Measurements from ENCODE around the gene ZNF146. TPM values are rescaled to one million over a fixed set of nuclear protein-coding genes. Genes with fewer than 3 reads are reported as not detected.

Gene ZNF146
- total and polyA plus RNA-seq, 2 of the 8 experiments (the other 6 are each of a cell fraction or from before 2014, with no cell fraction given) = 27.0 to 161 TPM

- Histone ChIP-seq H2BK120ac (replicated peaks; ENCODE audit: low read depth, low read length) (peak overlapping the region; percentile 5), H4K20me1 (replicated peaks in 1 of 2; ENCODE audit: control insufficient read depth in 1 of 2, insufficient read depth in 2 of 2, low read length in 2 of 2) (peaks cover 0 to 2% of the 10 kb centered on the region in 2 experiments), H4K91ac (replicated peaks; ENCODE audit: insufficient read length, low read length) (peak overlapping the region; percentile 77), H3K36me3 (ENCODE audit: control insufficient read depth in 2 of 4, insufficient read depth in 4 of 4, low read length in 3 of 4) (peaks cover 0 to 19% (median 1%) of the 10 kb centered on the region in 4 experiments; a peak in 3 of 8 replicates), H3K79me1 (ENCODE audit: low read depth, low read length) (peaks cover 8% of the 10 kb centered on the region), H3K14ac (ENCODE audit: insufficient read length) (no peak overlapping the region), H2AK5ac (ENCODE audit: low read depth, low read length) (peak overlapping the region; percentile 95; the same call in 1 of the 2 replicates), H3K4me2 (ENCODE audit: insufficient read depth in 1 of 2, low read depth in 2 of 2, low read length in 2 of 2) (peak overlapping the region; percentile 99 to 100), H4K8ac (ENCODE audit: extremely low read depth, insufficient read depth, low read length) (peak overlapping the region; percentile 100; the same call in 1 of the 2 replicates), H2AFZ (ENCODE audit: low read length) (peak overlapping the region; percentile 10; the same call in 1 of the 2 replicates), H3K27me3 (replicated peaks in 1 of 4; ENCODE audit: control insufficient read depth in 3 of 4, extremely low read depth in 1 of 4, insufficient read depth in 3 of 4, low read length in 3 of 4) (no peaks in the 10 kb centered on the region), H3K4ac (replicated peaks; ENCODE audit: insufficient read length, low read depth, low read length) (peak overlapping the region; percentile 79), H3K4me1 (replicated peaks in 1 of 4; ENCODE audit: control insufficient read depth in 3 of 4, insufficient read depth in 4 of 4, low read length in 3 of 4) (peaks cover 0 to 6% (median 2%) of the 10 kb centered on the region in 4 experiments; a peak in 5 of 7 replicates), H3K9me3 (ENCODE audit: insufficient read depth in 2 of 2, low read depth in 1 of 2, low read length in 1 of 2) (no peaks in the 10 kb centered on the region), H3K23ac (ENCODE audit: insufficient read length) (no peak overlapping the region), H3K18ac (ENCODE audit: extremely low read depth, low read length) (peak overlapping the region; percentile 79), H4K5ac (ENCODE audit: insufficient read length, low read depth, low read length) (peak overlapping the region; percentile 81), H2BK5ac (ENCODE audit: low read depth, low read length) (peak overlapping the region; percentile 96), H2BK12ac (ENCODE audit: low read depth, low read length) (peak overlapping the region; percentile 51; the same call in 1 of the 2 replicates), H3K9ac (replicated peaks in 1 of 4; ENCODE audit: extremely low read depth in 1 of 4, low read depth in 3 of 4, low read length in 3 of 4) (peak overlapping the region; percentile 97 to 100 (median 99)), H2BK20ac (ENCODE audit: low read length) (no peak overlapping the region), H3K56ac (replicated peaks; ENCODE audit: insufficient read length, low read depth, low read length) (peak overlapping the region; percentile 90), H3K27ac (ENCODE audit: low read depth, low read length) (peak overlapping the region; percentile 97), H3K23me2 (ENCODE audit: low read depth, low read length) (peaks cover 7% of the 10 kb centered on the region), H3K79me2 (ENCODE audit: control insufficient read depth in 1 of 2, insufficient read depth in 2 of 2, low read length in 2 of 2) (peaks cover 25 to 61% of the 10 kb centered on the region in 2 experiments), H3K4me3 (ENCODE audit: extremely low read depth in 1 of 4, insufficient read depth in 2 of 4, low read depth in 3 of 4, low read length in 4 of 4) (peak overlapping the region; percentile 85 to 92 (median 90)), H2BK15ac (ENCODE audit: low read length) (no peak overlapping the region)
- no peak for FAIRE-seq
- CTCF ChIA-PET (ENCODE audit: partially characterized antibody) = interaction anchor here (0.7 to 2.0 kb wide), 3 partner anchors 18 to 334 kb away, joined by 3 to 8 read pairs (median 4); no protein-coding TSS in a partner anchor
- no peak for DNase-seq (ENCODE audit: low read depth in 1 of 2, low spot score in 2 of 2)
- WGBS, 2 experiments (ENCODE audit: extremely low coverage in 1 of 2, insufficient coverage in 1 of 2, insufficient read length in 1 of 2, insufficient replicate concordance in 2 of 2, low coverage in 1 of 2, low lambda C conversion rate in 2 of 2, missing lambda C conversion rate in 1 of 2) = 1% methylated on average over 27 of the region's 27 CpGs; no CpG with 5 or more reads in 1 of the 2 experiments
- POLR2A ChIA-PET (ENCODE audit: partially characterized antibody) = interaction anchor here (0.7 to 4.6 kb wide), 23 partner anchors 9 to 358 kb away, joined by 3 to 23 read pairs (median 8); partner anchors contain the start of genes CAPNS1, POLR2I, ZNF260 and ZNF529
- TF ChIP-seq SP1 (IDR thresholded peaks at IDR 0.05; ENCODE audit: low read depth, low read length) = no peak
- TF ChIP-seq RXRA (IDR thresholded peaks at IDR 0.05; ENCODE audit: insufficient read depth, low read depth, low read length) = no peak
- TF ChIP-seq, protein P1, sequence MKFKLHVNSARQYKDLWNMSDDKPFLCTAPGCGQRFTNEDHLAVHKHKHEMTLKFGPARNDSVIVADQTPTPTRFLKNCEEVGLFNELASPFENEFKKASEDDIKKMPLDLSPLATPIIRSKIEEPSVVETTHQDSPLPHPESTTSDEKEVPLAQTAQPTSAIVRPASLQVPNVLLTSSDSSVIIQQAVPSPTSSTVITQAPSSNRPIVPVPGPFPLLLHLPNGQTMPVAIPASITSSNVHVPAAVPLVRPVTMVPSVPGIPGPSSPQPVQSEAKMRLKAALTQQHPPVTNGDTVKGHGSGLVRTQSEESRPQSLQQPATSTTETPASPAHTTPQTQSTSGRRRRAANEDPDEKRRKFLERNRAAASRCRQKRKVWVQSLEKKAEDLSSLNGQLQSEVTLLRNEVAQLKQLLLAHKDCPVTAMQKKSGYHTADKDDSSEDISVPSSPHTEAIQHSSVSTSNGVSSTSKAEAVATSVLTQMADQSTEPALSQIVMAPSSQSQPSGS (IDR thresholded peaks at IDR 0.05; ENCODE audit: low read length) = no peak
- no peak for TF ChIP-seq YY1 (IDR thresholded peaks at IDR 0.05; ENCODE audit: low read depth, low read length)
- TF ChIP-seq POLR2A (IDR thresholded peaks at IDR 0.05; ENCODE audit: control extremely low read depth in 1 of 2, low read depth in 2 of 2, low read length in 2 of 2) = peak; percentile 4 to 66; a peak in 2 of 3 replicates
- TF ChIP-seq POU5F1 (IDR thresholded peaks at IDR 0.05; ENCODE audit: low read depth, low read length) = no peak
- no peak for TF ChIP-seq CTBP2 (IDR thresholded peaks at IDR 0.05; ENCODE audit: borderline replicate concordance, insufficient read depth, insufficient read length, low read length)
- TF ChIP-seq KDM5A (IDR thresholded peaks at IDR 0.05; ENCODE audit: low read length) = no peak
- no peak for TF ChIP-seq RFX5 (IDR thresholded peaks at IDR 0.05; ENCODE audit: borderline replicate concordance, low read depth, low read length)
Measured at GRCh38 chr19:36215276-36216123, 594 bp downstream of the ZNF146 start.
